ENCODE measurements around the gene PDZK1IP1. TPM values are rescaled to one million over a fixed set of nuclear protein-coding genes. Genes with fewer than 3 reads are reported as not detected.

Gene PDZK1IP1
- polyA plus RNA-seq (ENCODE audit: insufficient read length), result 22.2 TPM
- long read RNA-seq, donor 1, transcript PDZK1IP1-201 (4 exons, 846 nt), result major isoform, 18 of 22 reads
- long read RNA-seq, donor 1, partial matches to known transcripts, result 0 of 22 reads
- long read RNA-seq, donor 1, other reads (novel, unspliced or antisense), result 0 of 22 reads
- long read RNA-seq, donor 2, transcript PDZK1IP1-201 (4 exons, 846 nt), result major isoform, 37 of 39 reads
- long read RNA-seq, donor 2, partial matches to known transcripts, result 0 of 39 reads
- long read RNA-seq, donor 2, other reads (novel, unspliced or antisense), result 0 of 39 reads
- long read RNA-seq, donor 3, transcript PDZK1IP1-201 (4 exons, 846 nt), result major isoform, 12 of 13 reads
- long read RNA-seq, donor 3, partial matches to known transcripts, result 0 of 13 reads
- long read RNA-seq, donor 3, other reads (novel, unspliced or antisense), result 0 of 13 reads
- long read RNA-seq, donor 4, transcript PDZK1IP1-201 (4 exons, 846 nt), result major isoform, 9 of 11 reads
- long read RNA-seq, donor 4, partial matches to known transcripts, result 0 of 11 reads
- long read RNA-seq, donor 4, other reads (novel, unspliced or antisense), result 0 of 11 reads
- long read RNA-seq, donor 5, transcript PDZK1IP1-201 (4 exons, 846 nt), result major isoform, 12 of 16 reads
- long read RNA-seq, donor 5, partial matches to known transcripts, result 0 of 16 reads
- long read RNA-seq, donor 5, other reads (novel, unspliced or antisense), result 0 of 16 reads
- long read RNA-seq, donor 6, transcript PDZK1IP1-201 (4 exons, 846 nt), result major isoform, 7 of 7 reads
- long read RNA-seq, donor 6, partial matches to known transcripts, result 0 of 7 reads
- long read RNA-seq, donor 6, other reads (novel, unspliced or antisense), result 0 of 7 reads
- long read RNA-seq, donor 7, transcript PDZK1IP1-201 (4 exons, 846 nt), result major isoform, 45 of 56 reads
- long read RNA-seq, donor 7, partial matches to known transcripts, result 0 of 56 reads
- long read RNA-seq, donor 7, other reads (novel, unspliced or antisense), result 8 of 56 reads
- long read RNA-seq, donor 8, transcript PDZK1IP1-201 (4 exons, 846 nt), result major isoform, 29 of 35 reads
- long read RNA-seq, donor 8, partial matches to known transcripts, result 0 of 35 reads
- long read RNA-seq, donor 8, other reads (novel, unspliced or antisense), result 0 of 35 reads

DNA sequence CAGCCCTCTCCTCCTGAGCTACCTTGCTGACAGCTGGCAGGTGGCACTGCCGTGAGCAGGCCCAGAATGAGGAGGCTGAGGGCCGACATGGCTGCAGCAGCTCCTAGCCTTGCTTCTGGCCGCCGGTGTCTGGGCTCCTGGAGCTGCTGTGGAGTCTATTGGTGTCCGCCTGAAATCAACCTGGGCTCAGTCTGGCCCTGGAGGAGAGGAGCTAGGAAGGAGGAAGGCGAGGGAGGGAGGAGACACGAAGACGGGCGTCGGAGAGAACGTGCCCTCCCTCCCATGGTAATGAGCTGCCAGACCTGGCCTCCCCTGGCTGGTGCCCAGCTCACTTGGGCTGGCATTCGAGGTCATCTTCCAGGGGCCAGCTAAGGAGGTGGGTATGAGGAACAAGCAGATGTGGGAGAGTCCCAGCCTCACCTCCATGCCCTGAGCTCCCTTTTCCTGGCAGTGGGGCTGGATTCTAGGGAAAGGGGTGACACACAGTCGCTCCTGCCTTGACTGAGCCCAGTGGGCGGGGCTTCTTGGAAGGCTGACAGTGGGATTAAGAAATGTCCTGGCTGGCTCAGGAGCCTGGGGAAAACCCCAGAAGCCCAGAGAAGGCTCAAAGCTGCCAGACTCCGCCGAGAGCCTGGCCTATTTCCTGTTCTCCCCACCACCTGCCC is at the start of gene PDZK1IP1:
PDZK1IP1 (minus strand) TSS at position 193 of the 665 bp plus-strand sequence; CDS start at position 89, 104 bp downstream.
- DNase-seq, result no peak

GRCh38 chr1:47238935-47239592 is 49.2 kb upstream of the PDZK1IP1 start:
- DNase-seq, result no peak

DNA sequence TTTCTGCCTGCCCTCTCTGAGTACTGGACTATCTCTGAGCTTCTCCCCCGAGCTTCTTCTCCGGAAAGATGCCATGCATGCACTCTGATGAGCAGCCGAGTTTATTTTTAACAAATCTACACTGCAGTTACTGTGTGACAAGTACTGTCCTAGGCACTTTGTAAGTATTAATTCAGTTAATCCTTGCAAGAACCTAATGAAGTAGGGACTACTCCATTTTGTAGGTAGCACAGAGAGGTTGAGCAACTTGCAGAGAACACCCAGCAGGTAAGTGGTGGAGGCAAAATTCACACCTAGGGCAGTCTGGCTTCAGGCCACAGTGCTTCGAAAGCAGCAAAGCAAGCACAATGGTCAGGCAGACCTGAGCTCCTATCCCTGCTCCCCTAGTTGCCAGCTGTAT is 46.0 kb upstream of the PDZK1IP1 start:
- no peak for DNase-seq

DNA sequence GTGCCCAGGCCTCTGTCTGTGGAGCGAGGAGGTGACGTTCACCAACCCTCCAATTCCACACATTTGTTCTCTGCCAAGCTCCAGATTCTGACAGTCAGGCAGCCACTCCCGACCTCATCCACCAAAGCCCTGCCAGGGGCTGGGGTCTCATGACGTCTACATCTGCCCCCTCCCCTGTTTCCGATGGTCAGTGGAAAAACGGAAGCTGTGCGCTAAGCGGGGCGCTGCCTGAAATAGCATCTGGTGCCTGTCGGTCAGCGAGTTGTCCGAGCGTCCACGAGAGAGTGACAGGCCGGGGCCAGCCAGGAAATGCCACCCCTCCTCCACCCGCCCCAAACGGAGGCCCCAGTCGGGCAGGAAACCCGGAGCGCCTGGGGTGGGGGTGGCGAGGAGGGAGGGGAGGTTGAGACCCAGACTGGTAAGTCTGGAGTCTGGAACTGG is 45.4 kb upstream of the PDZK1IP1 start:
- DNase-seq, result no peak

DNA sequence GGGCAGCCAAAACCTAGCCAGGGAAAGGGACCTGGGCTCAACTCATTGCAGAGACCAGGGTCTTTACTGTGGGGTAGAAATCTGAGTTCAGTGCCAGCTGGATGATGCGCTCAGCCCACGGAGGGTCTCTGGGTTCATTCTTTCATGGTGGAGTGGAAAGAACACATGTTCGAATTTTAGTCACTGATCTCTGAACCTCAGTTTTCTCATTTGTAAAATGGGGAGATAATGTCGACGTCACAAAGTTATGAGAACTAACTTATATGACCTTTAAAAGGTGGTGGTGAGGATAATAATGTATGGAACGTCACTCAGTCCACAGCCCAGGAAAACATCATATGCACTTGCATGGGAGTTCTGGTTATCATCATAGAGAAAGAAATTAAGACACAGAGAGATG is 43.4 kb upstream of the PDZK1IP1 start:
- DNase-seq, result no peak

GRCh38 chr1:47232187-47232874 is 42.5 kb upstream of the PDZK1IP1 start, which contains the start of gene TAL1:
TAL1 (minus strand) TSS chr1:47232225; CDS start chr1:47225888, 6,337 bp downstream.
- DNase-seq, result no peak

DNA sequence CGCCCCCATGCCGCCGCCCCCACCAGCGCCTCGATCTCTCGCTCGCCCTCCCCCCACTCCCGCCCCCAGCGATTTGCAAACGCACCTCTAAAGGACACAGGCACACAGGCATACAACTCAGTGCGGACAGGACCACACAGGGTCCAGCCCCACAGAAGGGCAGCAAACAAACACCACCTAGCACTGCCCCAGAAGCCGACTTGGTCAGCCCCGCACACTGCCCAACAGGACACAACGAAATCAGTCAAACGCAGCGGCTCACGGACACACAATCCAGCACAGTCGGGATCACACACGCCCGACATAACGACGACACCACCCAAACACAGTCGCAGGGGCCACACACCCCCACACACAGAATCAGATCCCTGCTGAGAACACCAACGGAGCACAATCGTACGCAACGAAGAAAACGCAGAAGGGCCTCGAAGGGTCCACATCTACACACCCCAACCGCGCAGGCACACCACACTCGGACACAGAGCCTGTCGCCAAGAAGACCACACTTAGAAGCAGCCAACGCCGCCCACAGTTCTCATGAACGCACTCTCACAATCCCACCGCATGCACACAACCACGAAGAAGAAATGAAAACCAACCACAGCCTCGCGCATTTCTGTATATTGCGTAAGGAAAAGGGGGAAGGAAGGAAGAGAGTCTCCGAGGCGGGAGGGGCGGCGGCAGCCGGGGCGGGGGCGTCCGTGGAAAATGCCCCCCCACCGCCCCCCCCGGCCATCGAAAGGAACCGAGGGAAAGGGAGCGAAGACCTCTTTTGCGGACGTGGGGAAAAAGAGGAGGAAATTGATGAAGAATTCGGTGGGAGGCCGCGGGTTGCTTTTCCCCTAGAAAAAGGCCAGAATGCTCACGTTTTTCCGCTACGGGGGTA is 41.7 kb upstream of the PDZK1IP1 start:
- DNase-seq, result peak; percentile 45

GRCh38 chr1:47230692-47231300 is 41.0 kb upstream of the PDZK1IP1 start:
- DNase-seq, result no peak

DNA sequence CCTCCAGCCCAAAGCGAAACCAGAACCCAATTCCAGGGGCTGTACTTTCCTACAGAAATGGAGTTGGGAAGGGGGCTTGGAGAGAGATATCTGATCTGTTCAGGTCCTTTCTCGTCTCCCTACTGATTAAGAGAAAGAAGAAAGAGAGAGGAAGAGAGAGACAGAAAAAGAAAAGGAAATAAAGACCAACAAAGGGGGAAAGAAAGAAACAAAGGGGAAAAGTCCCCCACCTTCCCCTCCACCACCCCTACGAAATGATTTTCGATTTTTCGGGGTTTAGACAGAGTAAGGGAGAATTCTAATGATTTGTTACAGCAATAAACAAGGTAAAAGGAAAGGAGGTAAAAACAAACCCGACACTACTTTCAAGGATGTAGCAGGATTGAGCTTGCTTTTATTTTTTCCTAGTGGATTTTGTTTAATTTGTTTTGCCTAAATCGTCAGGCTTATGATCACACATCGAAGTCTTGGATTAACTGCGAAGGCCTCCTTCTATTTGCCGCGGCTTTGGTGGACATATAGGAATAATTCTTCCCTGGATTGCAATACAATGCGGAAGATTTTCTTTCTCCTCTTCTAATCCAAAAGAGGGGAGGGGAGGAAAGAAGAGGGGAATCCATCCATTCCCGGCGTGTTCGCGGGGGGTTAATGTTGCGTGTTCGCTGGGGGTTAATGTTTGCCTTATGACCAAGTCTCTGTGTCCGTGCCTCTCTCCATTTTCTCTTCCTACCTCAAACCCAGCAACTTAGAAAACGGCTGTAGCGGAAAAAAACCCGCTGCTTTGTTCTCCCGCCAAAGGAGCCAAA is 40.3 kb upstream of the PDZK1IP1 start:
- no peak for DNase-seq

- DNase-seq, result no peak
These were observed 39.4 kb upstream of the PDZK1IP1 start for GRCh38 chr1:47229031-47229885.

GRCh38 chr1:47228644-47229030 is 38.8 kb upstream of the PDZK1IP1 start:
- DNase-seq, result no peak

DNA sequence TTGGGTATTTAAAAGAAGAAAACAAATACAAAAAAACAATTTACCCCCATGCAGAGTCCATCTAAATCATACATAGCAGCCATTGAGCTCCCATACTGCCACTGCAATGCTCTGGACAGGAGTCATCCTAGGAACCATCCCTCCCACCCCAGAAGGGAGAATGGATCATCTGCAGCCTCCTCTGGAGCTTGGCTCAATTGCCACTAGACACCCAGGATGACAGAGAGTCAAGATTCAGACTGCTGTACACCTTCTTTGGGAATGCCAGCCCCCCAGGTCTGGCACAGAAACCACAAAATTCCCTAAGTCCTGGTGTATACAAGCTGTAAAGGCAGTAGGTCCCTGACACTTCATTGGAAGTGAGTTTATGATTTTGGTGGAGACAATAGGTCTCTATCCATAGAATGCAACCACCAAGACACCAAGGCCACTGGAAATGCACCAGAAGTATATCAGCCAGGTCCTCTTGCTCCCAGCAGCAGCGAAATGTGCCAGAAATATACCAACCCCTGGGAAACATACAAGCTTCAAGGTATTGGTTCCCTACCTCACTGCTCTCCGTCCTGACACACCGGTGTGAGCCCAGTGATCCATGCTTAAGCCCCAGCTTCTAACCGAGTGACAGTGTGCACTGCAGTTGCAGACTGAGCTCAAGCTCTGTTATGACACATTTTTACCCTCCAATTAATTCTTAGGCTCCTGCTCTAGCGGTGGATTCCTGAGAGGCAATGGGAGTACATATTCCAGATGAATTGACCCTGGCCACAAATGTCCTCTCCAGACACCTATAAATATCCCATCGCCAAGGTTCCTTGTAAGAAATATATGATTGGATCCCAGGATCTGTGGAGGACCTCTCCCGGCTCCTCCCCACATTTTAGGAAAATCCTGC is 37.8 kb upstream of the PDZK1IP1 start:
- no peak for DNase-seq

DNA sequence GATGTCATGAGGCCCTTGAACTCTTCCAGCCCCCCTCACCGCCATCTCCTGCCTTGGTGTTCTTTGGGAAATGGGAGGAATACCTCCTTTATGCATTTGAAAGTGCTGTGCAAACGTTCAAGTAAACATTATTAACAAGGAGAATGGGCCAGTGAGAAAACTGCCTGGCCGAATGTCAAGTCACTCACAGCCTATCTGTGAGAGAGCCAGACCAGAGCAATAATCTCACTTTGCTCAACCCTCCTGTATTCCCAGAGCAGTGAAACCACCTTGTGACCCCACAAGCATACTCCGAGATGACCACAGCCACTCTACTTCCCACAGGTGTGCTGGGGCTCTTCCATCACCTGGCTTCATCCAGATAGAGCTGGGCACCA is 37.0 kb upstream of the PDZK1IP1 start:
- DNase-seq, result no peak

DNA sequence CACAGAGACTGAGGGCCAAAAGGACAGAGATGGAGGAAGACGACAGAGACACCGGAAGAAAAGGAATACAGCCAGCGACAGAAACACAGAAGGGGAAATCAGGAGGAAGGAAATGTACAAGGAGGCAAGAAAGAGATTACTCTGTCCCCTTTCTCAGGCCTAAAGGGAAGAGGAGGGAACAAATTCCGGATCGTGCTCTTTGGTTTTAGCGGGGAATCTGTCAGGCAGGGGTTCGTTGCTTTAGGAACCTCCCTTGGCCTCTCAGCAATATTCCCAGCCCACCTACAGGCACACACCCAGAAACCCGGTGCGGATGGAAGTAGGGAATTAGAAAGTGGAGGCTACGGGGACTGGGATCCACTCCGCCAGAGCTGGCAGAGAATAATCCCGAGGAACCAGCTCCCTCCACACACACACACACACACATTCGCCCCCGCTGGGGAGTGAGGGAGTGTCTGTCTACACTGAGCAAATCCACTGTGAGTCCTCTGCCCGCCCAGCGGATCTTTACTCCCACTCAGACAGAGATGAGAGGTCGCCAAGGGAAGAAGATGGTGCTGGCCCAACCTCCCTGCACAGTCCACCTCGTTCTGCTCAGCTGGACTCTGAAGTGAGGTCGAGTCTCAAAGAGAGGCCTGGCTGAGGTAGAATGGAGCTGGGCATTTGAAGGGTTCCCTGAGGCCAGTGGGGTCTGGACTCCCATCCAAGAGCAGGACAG is 36.4 kb upstream of the PDZK1IP1 start:
- no peak for DNase-seq

DNA sequence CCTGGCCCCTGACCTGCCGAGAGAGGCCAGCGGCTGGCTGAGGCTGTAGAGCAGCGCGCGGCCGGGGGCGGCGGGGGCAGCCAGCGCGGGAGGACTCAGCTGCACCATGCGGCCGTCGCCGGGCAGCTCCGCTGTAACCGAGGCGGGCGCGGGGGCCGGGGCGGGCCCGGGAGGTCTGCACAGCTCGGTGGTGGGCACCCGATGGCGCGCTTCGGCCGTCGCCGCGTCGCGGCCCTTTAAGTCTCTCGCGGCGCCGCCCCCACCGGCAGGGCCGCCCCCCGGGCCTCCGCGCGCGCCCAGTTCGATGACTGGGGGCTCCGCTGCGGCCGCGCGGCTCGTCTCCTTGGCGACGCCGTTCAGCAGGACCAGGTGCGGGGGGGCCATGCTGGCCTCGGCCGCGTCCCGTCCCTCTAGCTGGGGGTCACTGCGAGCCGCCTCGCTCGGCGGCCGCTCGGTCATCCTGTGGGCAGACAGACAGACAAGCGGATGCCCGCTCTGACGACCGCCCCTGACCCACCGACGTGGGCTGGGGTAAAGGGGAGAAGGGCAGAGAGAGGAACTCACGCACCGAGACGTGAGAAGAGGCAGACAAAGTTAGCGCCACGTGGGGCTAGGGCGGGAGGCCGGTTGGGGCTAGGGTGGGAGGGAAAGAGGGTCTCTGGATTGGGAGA is 35.7 kb upstream of the PDZK1IP1 start:
- DNase-seq, result no peak
